B cell (primary cell): Measurements from ENCODE around the gene TMEM209. TPM values are rescaled to one million over a fixed set of nuclear protein-coding genes. Genes with fewer than 3 reads are reported as not detected.
A peak's percentile ranks its signal among the peaks of the same experiment; 100 is the strongest.

Experiments
- ATAC-seq: fragments of 200-7000 bp; cut with Tn5 transposase; one replicate; pipeline ENCODE4 v1.10.0; 2021; ENCODE audit warnings: low read depth, mild to moderate bottlenecking, moderate number of reproducible peaks, moderate library complexity
- CTCF ChIA-PET: fragments of 350-600 bp; sonication (Branson Sonifier 250); formaldehyde crosslinking; loops from one replicate; lab custom pipeline; 2021; ENCODE audit warnings: antibody characterized with exemption, inconsistent platforms; lab: Charles Lee
- POLR2A ChIA-PET: fragments of 350-600 bp; sonication (Branson Sonifier 250); formaldehyde crosslinking; loops from one replicate; lab custom pipeline; 2021; ENCODE audit warnings: antibody characterized with exemption; lab: Charles Lee
- DNase-seq: peaks from one replicate; pipeline ENCODE4 v3.0.0; 2013
- H2AFZ ChIP-seq: 2 replicates; pipeline ENCODE4 v1.6.1; 2012; ENCODE audit warnings: mild to moderate bottlenecking, low read depth, low read length; ENCODE audit not compliant: insufficient read depth, poor library complexity, severe bottlenecking
- H3K27ac ChIP-seq, 2 donors: 1 replicate in 1 of 2; 2 replicates in 1 of 2; pipeline ENCODE4 v1.5.1; 2012 to 2013; ENCODE audit warnings: low read length in 2 of 2, mild to moderate bottlenecking in 2 of 2, moderate library complexity in 1 of 2
- H3K27me3 ChIP-seq, 4 experiments: fragments of 200-600 bp in 1 of 4; sonication (generic) in 1 of 4; replicated peaks in 1 of 4; 1 replicate in 2 of 4; 2 replicates in 2 of 4; pipeline versions ENCODE4 v1.6.1 to v1.7.0; 2013 to 2016; ENCODE audit warnings: low read length in 3 of 4, mild to moderate bottlenecking in 2 of 4, mixed read lengths in 1 of 4, moderate library complexity in 1 of 4; ENCODE audit not compliant: insufficient read depth in 4 of 4, control insufficient read depth in 3 of 4; ENCODE audit errors: control extremely low read depth in 1 of 4
- H3K36me3 ChIP-seq, 2 experiments: replicated peaks in 1 of 2; 1 replicate in 1 of 2; 2 replicates in 1 of 2; pipeline versions ENCODE4 v1.6.1 to v1.7.1; 2013; ENCODE audit warnings: low read length in 1 of 2; ENCODE audit not compliant: insufficient read depth in 2 of 2, control insufficient read depth in 1 of 2; ENCODE audit errors: control extremely low read depth in 1 of 2, extremely low read depth in 1 of 2
- H3K4me1 ChIP-seq, 2 donors: fragments of 200-600 bp in 1 of 2; sonication (generic) in 1 of 2; 1 replicate in 1 of 2; 2 replicates in 1 of 2; pipeline versions ENCODE4 v1.5.1 to v1.6.1; 2013 to 2017; ENCODE audit warnings: low read length in 2 of 2; ENCODE audit not compliant: control insufficient read depth in 2 of 2, insufficient read depth in 2 of 2
- H3K4me2 ChIP-seq: replicated peaks from 2 replicates; pipeline ENCODE3; 2012; ENCODE audit warnings: mild to moderate bottlenecking, low read depth, low read length; ENCODE audit not compliant: poor library complexity, severe bottlenecking
- H3K4me3 ChIP-seq, 5 experiments: fragments of 200-600 bp in 1 of 5; sonication (generic) in 1 of 5; 1 replicate in 3 of 5; 2 replicates in 2 of 5; pipeline versions ENCODE4 v1.5.1 to v1.7.0; 2011 to 2016; ENCODE audit warnings: low read length in 4 of 5, mild to moderate bottlenecking in 4 of 5, low read depth in 2 of 5, control low read depth in 1 of 5, moderate library complexity in 1 of 5; ENCODE audit not compliant: insufficient read depth in 1 of 5; ENCODE audit errors: control extremely low read depth in 1 of 5, extremely low read depth in 1 of 5
- H3K79me2 ChIP-seq: fragments of 200-600 bp; sonication (generic); one replicate; pipeline ENCODE4 v1.6.0; 2016; ENCODE audit warnings: low read length; ENCODE audit not compliant: control insufficient read depth, insufficient read depth
- H3K9ac ChIP-seq: fragments of 200-600 bp; sonication (generic); 2 replicates; pipeline ENCODE4 v1.6.1; 2017; ENCODE audit warnings: mild to moderate bottlenecking, low read length, moderate library complexity
- H3K9me3 ChIP-seq, 3 donors: one replicate each; pipeline versions ENCODE4 v1.6.1 to v1.7.1; 2013; ENCODE audit warnings: low read length in 2 of 3; ENCODE audit not compliant: control insufficient read depth in 2 of 3, insufficient read depth in 1 of 3; ENCODE audit errors: control extremely low read depth in 1 of 3
- H4K20me1 ChIP-seq: 2 replicates; pipeline ENCODE4 v1.6.0; 2012; ENCODE audit warnings: mild to moderate bottlenecking, low read length; ENCODE audit not compliant: insufficient read depth, control insufficient read depth, poor library complexity, severe bottlenecking
- H3K27ac Mint-ChIP-seq: one replicate; pipeline ENCODE4 v1.8.0; 2021; ENCODE audit warnings: mixed read lengths
- H3K27me3 Mint-ChIP-seq: one replicate; pipeline ENCODE4 v1.8.0; 2021; ENCODE audit warnings: mixed read lengths
- H3K4me1 Mint-ChIP-seq: one replicate; pipeline ENCODE4 v1.8.0; 2021; ENCODE audit warnings: mixed read lengths
- H3K4me3 Mint-ChIP-seq: one replicate; pipeline ENCODE4 v1.8.0; 2021; ENCODE audit warnings: mixed read lengths
- H3K9me3 Mint-ChIP-seq: one replicate; pipeline ENCODE4 v1.8.0; 2022; ENCODE audit warnings: mixed read lengths; ENCODE audit not compliant: insufficient read depth
- EZH2 ChIP-seq: IDR thresholded peaks from 2 replicates; pipeline ENCODE4 v1.6.1; 2012; ENCODE audit warnings: borderline replicate concordance, low read depth, mild to moderate bottlenecking, moderate library complexity, low read length; ENCODE audit not compliant: insufficient read depth, poor library complexity, severe bottlenecking
- WGBS: methylation state at CpG from one replicate; pipeline ENCODE4 v1.1.5; 2013; ENCODE audit warnings: missing lambda C conversion rate; ENCODE audit not compliant: insufficient coverage; 5-methylcytosine and 5-hydroxymethylcytosine counted together
- intact Hi-C: fragments of 100-400 bp; cut with micrococcal nuclease; formaldehyde crosslinking; loops from one replicate; pipeline ENCODE4 v1.10.0; 2022
- polyA plus RNA-seq: library from polyadenylated mRNA; depleted of rRNA; stranded (reverse); fragments of >200 nt; gene quantifications from 2 replicates; pipeline ENCODE4 v1.2.3, GENCODE V29; 2012
- total RNA-seq, 2 donors: library from RNA; stranded (reverse); fragments of 120-200 nt in 1 of 2; gene quantifications; 1 replicate in 1 of 2; 2 replicates in 1 of 2; pipeline versions ENCODE4 v1.2.3 to v1.2.4, GENCODE V29; 2013 to 2022
- TF ChIP-seq, protein P1 (sequence below): fragments of 200-600 bp; IDR thresholded peaks from one replicate; pipeline ENCODE4 v1.8.0; 2022; ENCODE audit warnings: antibody characterized with exemption, mild to moderate bottlenecking

Gene TMEM209
- total and polyA plus RNA-seq, 2 donors (not counting 1 experiment from before 2014, with no cell fraction given), result 15.8 to 35.8 TPM

DNA sequence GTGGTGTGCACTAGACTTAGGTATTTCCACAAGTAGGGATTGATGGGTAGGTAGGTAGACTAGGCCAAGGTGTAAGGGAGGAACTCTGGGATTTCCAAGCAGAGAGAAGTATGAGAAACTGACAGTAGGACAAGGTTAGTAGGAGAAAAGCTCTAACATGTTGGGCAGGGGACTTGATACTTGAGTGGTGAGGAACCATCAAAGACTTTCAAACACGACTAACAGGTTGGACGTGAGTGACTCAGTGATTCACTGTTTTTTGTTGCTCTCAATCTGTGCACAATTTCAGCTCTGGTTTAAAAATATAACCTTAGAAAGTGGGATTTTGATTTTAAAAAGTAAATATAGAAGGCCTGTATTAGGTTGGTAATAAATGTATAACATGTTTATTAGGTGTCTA is 90.4 kb downstream of the TMEM209 start:
- TF ChIP-seq EZH2, result no peak
- TF ChIP-seq, protein P1, sequence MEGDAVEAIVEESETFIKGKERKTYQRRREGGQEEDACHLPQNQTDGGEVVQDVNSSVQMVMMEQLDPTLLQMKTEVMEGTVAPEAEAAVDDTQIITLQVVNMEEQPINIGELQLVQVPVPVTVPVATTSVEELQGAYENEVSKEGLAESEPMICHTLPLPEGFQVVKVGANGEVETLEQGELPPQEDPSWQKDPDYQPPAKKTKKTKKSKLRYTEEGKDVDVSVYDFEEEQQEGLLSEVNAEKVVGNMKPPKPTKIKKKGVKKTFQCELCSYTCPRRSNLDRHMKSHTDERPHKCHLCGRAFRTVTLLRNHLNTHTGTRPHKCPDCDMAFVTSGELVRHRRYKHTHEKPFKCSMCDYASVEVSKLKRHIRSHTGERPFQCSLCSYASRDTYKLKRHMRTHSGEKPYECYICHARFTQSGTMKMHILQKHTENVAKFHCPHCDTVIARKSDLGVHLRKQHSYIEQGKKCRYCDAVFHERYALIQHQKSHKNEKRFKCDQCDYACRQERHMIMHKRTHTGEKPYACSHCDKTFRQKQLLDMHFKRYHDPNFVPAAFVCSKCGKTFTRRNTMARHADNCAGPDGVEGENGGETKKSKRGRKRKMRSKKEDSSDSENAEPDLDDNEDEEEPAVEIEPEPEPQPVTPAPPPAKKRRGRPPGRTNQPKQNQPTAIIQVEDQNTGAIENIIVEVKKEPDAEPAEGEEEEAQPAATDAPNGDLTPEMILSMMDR, result no peak
- no peaks in the 10 kb centered on the region for H3K27me3 Mint-ChIP-seq
- peak overlapping the region; percentile 35 for H3K4me3 Mint-ChIP-seq
- Histone ChIP-seq H3K4me2 (peak overlapping the region; percentile 44), H4K20me1 (no peaks in the 10 kb centered on the region), H3K79me2 (peaks cover 5% of the 10 kb centered on the region), H3K9ac (no peak overlapping the region), H2AFZ (no peak overlapping the region), H3K4me1 (peaks cover 17 to 19% of the 10 kb centered on the region in 2 donors), H3K9me3 (no peaks in the 10 kb centered on the region), H3K27me3 (no peaks in the 10 kb centered on the region), H3K4me3 (no peak overlapping the region), H3K27ac (no peak overlapping the region), H3K36me3 (peaks cover 0 to 1% of the 10 kb centered on the region in 2 experiments)
- ChIA-PET POLR2A (no interaction called here), CTCF (interaction anchor here (0.7 to 1.7 kb wide), 4 partner anchors 19 to 54 kb away, joined by 3 to 8 read pairs (median 3); no protein-coding TSS in a partner anchor)
- WGBS, result 100% methylated on average over 1 of the region's 2 CpGs
- peak overlapping the region; percentile 54 for H3K27ac Mint-ChIP-seq
- peaks cover 31% of the 10 kb centered on the region for H3K4me1 Mint-ChIP-seq
- intact Hi-C loops, result no loop called here
- H3K9me3 Mint-ChIP-seq, result no peaks in the 10 kb centered on the region
- DNase-seq, result no peak
- no peak for ATAC-seq

Other genes with a start within 250 kb of the TMEM209 start
- gene ZC3HC1, start 154.0 kb downstream of the TMEM209 start, total RNA-seq, result 22.5 and 27.1 TPM in 2 replicates
- 14.2 and 16.3 TPM in 2 replicates for gene ZC3HC1, start 154.0 kb downstream of the TMEM209 start, polyA plus RNA-seq
- gene KLHDC10, start 134.9 kb downstream of the TMEM209 start, total RNA-seq, result 25.3 and 25.7 TPM in 2 replicates
- 7.1 and 8.9 TPM in 2 replicates for gene KLHDC10, start 134.9 kb downstream of the TMEM209 start, polyA plus RNA-seq
- gene SSMEM1, start 2.5 kb upstream of the TMEM209 start, total RNA-seq, result not detected in 2 replicates
- gene SSMEM1, start 2.5 kb upstream of the TMEM209 start, polyA plus RNA-seq, result not detected in 2 replicates
- gene CPA2, start 61.5 kb upstream of the TMEM209 start, total RNA-seq, result not detected in 2 replicates
- not detected in 2 replicates for gene CPA2, start 61.5 kb upstream of the TMEM209 start, polyA plus RNA-seq
- gene CPA4, start 87.8 kb upstream of the TMEM209 start, total RNA-seq, result not detected in 2 replicates
- not detected in 2 replicates for gene CPA4, start 87.8 kb upstream of the TMEM209 start, polyA plus RNA-seq
- gene CPA5, start 139.4 kb upstream of the TMEM209 start, total RNA-seq, result not detected in 2 replicates
- gene CPA5, start 139.4 kb upstream of the TMEM209 start, polyA plus RNA-seq, result 0.13 TPM in 1 of 2 replicates, not detected in the other
- gene CPA1, start 175.1 kb upstream of the TMEM209 start, total RNA-seq, result not detected in 2 replicates
- not detected in 2 replicates for gene CPA1, start 175.1 kb upstream of the TMEM209 start, polyA plus RNA-seq
- gene CEP41, start 235.6 kb upstream of the TMEM209 start, total RNA-seq, result 5.9 and 6.1 TPM in 2 replicates
- gene CEP41, start 235.6 kb upstream of the TMEM209 start, polyA plus RNA-seq, result 2.7 and 3.4 TPM in 2 replicates